Measurements from ENCODE around the gene TTC39C.
"Not testable (repeated sequence)": the region's sequence is repeated elsewhere in the genome, so short reads cannot be mapped to it uniquely, and the experiment has no call there.

The TTC39C gene

GRCh38 chr18:24071029-24071428, 56.5 kb downstream of the TTC39C start:
- TF ChIP-seq EZH2phosphoT487 (IDR thresholded peaks at IDR 0.05; ENCODE audit: low read depth) (no peak), CTCF (IDR thresholded peaks at IDR 0.05; ENCODE audit: low read depth, low read length) (no peak)
- no peaks in the 10 kb centered on the region for H3K9me3 ChIP-seq (ENCODE audit: insufficient read depth, low read length)
- H3K4me1 ChIP-seq (ENCODE audit: low read length): peaks cover 16% of the 10 kb centered on the region
- no peak overlapping the region for H3K9ac ChIP-seq (ENCODE audit: low read length)
- H4K20me1 ChIP-seq (ENCODE audit: insufficient read depth, low read length): no peaks in the 10 kb centered on the region
- no peak overlapping the region for H3K27ac ChIP-seq (ENCODE audit: low read length)
- no peaks in the 10 kb centered on the region for H3K27me3 ChIP-seq (ENCODE audit: low read depth, low read length)
- H3K36me3 ChIP-seq (replicated peaks; ENCODE audit: low read depth, low read length): peaks cover 34% of the 10 kb centered on the region
- H3K4me3 ChIP-seq (ENCODE audit: low read length): no peak overlapping the region
- no peak overlapping the region for H3K4me2 ChIP-seq (ENCODE audit: low read length)
- no peak overlapping the region for H2AFZ ChIP-seq (ENCODE audit: low read depth, low read length)
- no peaks in the 10 kb centered on the region for H3K79me2 ChIP-seq (ENCODE audit: low read length)

DNA sequence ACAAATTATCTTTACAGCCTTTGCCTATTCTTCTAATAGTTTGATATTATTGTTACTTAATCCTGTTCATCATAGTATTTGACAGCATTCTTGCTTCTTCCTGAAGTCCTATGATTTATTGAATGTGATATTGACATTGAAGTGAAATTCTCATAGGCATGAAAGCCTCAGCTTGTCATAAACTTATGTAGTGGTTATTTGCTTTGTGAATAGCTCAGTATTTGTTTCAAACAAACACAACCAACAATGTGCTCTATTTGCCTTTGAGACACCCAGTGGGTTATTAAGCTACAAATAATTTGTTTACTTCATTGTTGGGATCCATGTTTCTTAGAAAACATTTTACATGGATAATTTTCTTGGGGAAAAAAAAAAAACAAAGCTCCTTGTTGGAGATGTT, 57.2 kb downstream of the TTC39C start:
- Histone ChIP-seq H3K79me2 (ENCODE audit: low read length) (no peaks in the 10 kb centered on the region), H3K9me3 (ENCODE audit: insufficient read depth, low read length) (no peaks in the 10 kb centered on the region), H3K4me1 (ENCODE audit: low read length) (peaks cover 16% of the 10 kb centered on the region), H3K27ac (ENCODE audit: low read length) (no peak overlapping the region), H2AFZ (ENCODE audit: low read depth, low read length) (no peak overlapping the region), H4K20me1 (ENCODE audit: insufficient read depth, low read length) (no peaks in the 10 kb centered on the region), H3K36me3 (replicated peaks; ENCODE audit: low read depth, low read length) (peaks cover 28% of the 10 kb centered on the region), H3K4me2 (ENCODE audit: low read length) (no peak overlapping the region), H3K9ac (ENCODE audit: low read length) (no peak overlapping the region), H3K4me3 (ENCODE audit: low read length) (no peak overlapping the region), H3K27me3 (ENCODE audit: low read depth, low read length) (no peaks in the 10 kb centered on the region)
- TF ChIP-seq EZH2phosphoT487 (IDR thresholded peaks at IDR 0.05; ENCODE audit: low read depth): no peak
- no peak for TF ChIP-seq CTCF (IDR thresholded peaks at IDR 0.05; ENCODE audit: low read depth, low read length)

GRCh38 chr18:24072743-24073142, 58.2 kb downstream of the TTC39C start:
- Histone ChIP-seq H3K4me1 (ENCODE audit: low read length) (peaks cover 16% of the 10 kb centered on the region), H3K4me2 (ENCODE audit: low read length) (no peak overlapping the region), H3K27ac (ENCODE audit: low read length) (no peak overlapping the region), H3K27me3 (ENCODE audit: low read depth, low read length) (no peaks in the 10 kb centered on the region), H3K9me3 (ENCODE audit: insufficient read depth, low read length) (no peaks in the 10 kb centered on the region), H3K9ac (ENCODE audit: low read length) (no peak overlapping the region), H2AFZ (ENCODE audit: low read depth, low read length) (no peak overlapping the region), H3K4me3 (ENCODE audit: low read length) (no peak overlapping the region), H3K36me3 (replicated peaks; ENCODE audit: low read depth, low read length) (peaks cover 24% of the 10 kb centered on the region), H3K79me2 (ENCODE audit: low read length) (no peaks in the 10 kb centered on the region), H4K20me1 (ENCODE audit: insufficient read depth, low read length) (no peaks in the 10 kb centered on the region)
- TF ChIP-seq CTCF (IDR thresholded peaks at IDR 0.05; ENCODE audit: low read depth, low read length) (no peak), EZH2phosphoT487 (IDR thresholded peaks at IDR 0.05; ENCODE audit: low read depth) (no peak)

DNA sequence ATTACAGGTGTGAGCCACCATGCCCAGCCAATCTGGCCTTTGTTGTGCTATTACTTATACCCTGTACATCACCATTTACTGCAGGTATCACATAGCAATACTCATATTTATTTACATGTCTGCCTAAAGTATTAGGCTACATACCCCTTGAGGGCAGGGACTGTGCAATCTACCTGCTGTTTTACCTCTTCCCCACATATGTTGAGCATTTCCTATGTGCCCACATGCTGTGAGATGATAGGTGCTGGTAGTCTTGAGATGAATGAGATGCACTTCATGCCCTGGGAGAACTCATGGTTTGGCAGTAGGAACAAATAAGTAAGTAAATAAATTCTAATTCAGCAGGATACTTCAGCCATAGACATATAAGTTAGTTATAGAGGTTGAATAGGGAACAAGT, 59.2 kb downstream of the TTC39C start:
- no peak overlapping the region for H3K4me3 ChIP-seq (ENCODE audit: low read length)
- H3K36me3 ChIP-seq (replicated peaks; ENCODE audit: low read depth, low read length): peaks cover 24% of the 10 kb centered on the region
- TF ChIP-seq CTCF (IDR thresholded peaks at IDR 0.05; ENCODE audit: low read depth, low read length) (no peak), EZH2phosphoT487 (IDR thresholded peaks at IDR 0.05; ENCODE audit: low read depth) (no peak)
- 0 out of 2 replicates have a peak, but pooled peaks cover 3% of the 10 kb centered on the region for H4K20me1 ChIP-seq (ENCODE audit: insufficient read depth, low read length)
- H3K27me3 ChIP-seq (ENCODE audit: low read depth, low read length): no peaks in the 10 kb centered on the region
- H3K79me2 ChIP-seq (ENCODE audit: low read length): no peaks in the 10 kb centered on the region
- peaks cover 16% of the 10 kb centered on the region for H3K4me1 ChIP-seq (ENCODE audit: low read length)
- no peak overlapping the region for H3K9ac ChIP-seq (ENCODE audit: low read length)
- no peak overlapping the region for H3K4me2 ChIP-seq (ENCODE audit: low read length)
- H2AFZ ChIP-seq (ENCODE audit: low read depth, low read length): no peak overlapping the region
- H3K9me3 ChIP-seq (ENCODE audit: insufficient read depth, low read length): no peaks in the 10 kb centered on the region
- no peak overlapping the region for H3K27ac ChIP-seq (ENCODE audit: low read length)

GRCh38 chr18:24074757-24075156, 60.2 kb downstream of the TTC39C start:
- H3K9ac ChIP-seq (ENCODE audit: low read length); H3K79me2 ChIP-seq (ENCODE audit: low read length); H3K9me3 ChIP-seq (ENCODE audit: insufficient read depth, low read length); H3K27me3 ChIP-seq (ENCODE audit: low read depth, low read length); H3K27ac ChIP-seq (ENCODE audit: low read length); H2AFZ ChIP-seq (ENCODE audit: low read depth, low read length); H3K4me2 ChIP-seq (ENCODE audit: low read length); H4K20me1 ChIP-seq (ENCODE audit: insufficient read depth, low read length); H3K4me3 ChIP-seq (ENCODE audit: low read length): not testable (repeated sequence)
- H3K4me1 ChIP-seq (ENCODE audit: low read length): peaks cover 14% of the 10 kb centered on the region
- peaks cover 28% of the 10 kb centered on the region for H3K36me3 ChIP-seq (replicated peaks; ENCODE audit: low read depth, low read length)
